ENCODE data around the gene CSNK2B.

The CSNK2B gene

GRCh38 chr6:31619805-31620585, 45.9 kb upstream of the CSNK2B start (continued):
- TF ChIP-seq ZNF138 (tag by site-specific recombination; IDR thresholded peaks at IDR 0.05; ENCODE audit: borderline replicate concordance) (no peak), ZNF121 (tag by site-specific recombination; IDR thresholded peaks at IDR 0.05) (no peak), ZNF513 (tag by site-specific recombination; IDR thresholded peaks at IDR 0.05) (no peak), WT1 (tag by site-specific recombination; IDR thresholded peaks at IDR 0.05) (peak; percentile 75), ZSCAN30 (tag by site-specific recombination; IDR thresholded peaks at IDR 0.05) (no peak), ZNF274 (IDR thresholded peaks at IDR 0.05; ENCODE audit: low read length) (no peak), ZNF274 (tag by site-specific recombination; IDR thresholded peaks at IDR 0.05; ENCODE audit: borderline replicate concordance) (no peak), ZNF660 (tag by site-specific recombination; IDR thresholded peaks at IDR 0.05) (peak; percentile 48; the same call in 1 of the 2 replicates), ZNF19 (tag by site-specific recombination; IDR thresholded peaks at IDR 0.05; ENCODE audit: low read depth) (no peak), ZBTB17 (tag by site-specific recombination; IDR thresholded peaks at IDR 0.05) (peak; percentile 87), ZFP41 (tag by site-specific recombination; IDR thresholded peaks at IDR 0.05; ENCODE audit: borderline replicate concordance) (no peak), ZNF530 (tag by site-specific recombination; IDR thresholded peaks at IDR 0.05; ENCODE audit: low read depth) (no peak), ZNF394 (tag by site-specific recombination; IDR thresholded peaks at IDR 0.05; ENCODE audit: borderline replicate concordance) (peak; percentile 78; the same call in 1 of the 2 replicates), ZNF416 (tag by site-specific recombination; IDR thresholded peaks at IDR 0.05) (no peak), ZSCAN23 (tag by site-specific recombination; IDR thresholded peaks at IDR 0.05) (no peak), ZNF354C (tag by site-specific recombination; IDR thresholded peaks at IDR 0.05; ENCODE audit: borderline replicate concordance, low read depth) (no peak), ZNF701 (tag by site-specific recombination; IDR thresholded peaks at IDR 0.05) (no peak), HIC1 (tag by site-specific recombination; IDR thresholded peaks at IDR 0.05) (no peak), ZBTB20 (tag by site-specific recombination; IDR thresholded peaks at IDR 0.05) (peak; percentile 69), ZNF692 (tag by site-specific recombination; IDR thresholded peaks at IDR 0.05) (peak; percentile 32), ZSCAN18 (tag by site-specific recombination; IDR thresholded peaks at IDR 0.05) (no peak), ZNF521 (tag by site-specific recombination; IDR thresholded peaks at IDR 0.05) (no peak), BCL11A (tag by site-specific recombination; IDR thresholded peaks at IDR 0.05; ENCODE audit: low read depth) (no peak), ZNF366 (tag by site-specific recombination; conservative IDR thresholded peaks at IDR 0.05) (peak; percentile 96), PRDM10 (tag by site-specific recombination; IDR thresholded peaks at IDR 0.05) (peak; percentile 97), ZNF341 (tag by site-specific recombination; IDR thresholded peaks at IDR 0.05; ENCODE audit: low read depth) (no peak), ZNF777 (tag by site-specific recombination; IDR thresholded peaks at IDR 0.05; ENCODE audit: borderline replicate concordance) (no peak; the same call in 1 of the 2 replicates)
